Keratinocyte (primary cell): ENCODE measurements around the gene TMEM61. TPM values are rescaled to one million over a fixed set of nuclear protein-coding genes. Genes with fewer than 3 reads are reported as not detected.

Experiments
- DNase-seq: peaks from one replicate; pipeline ENCODE4 v3.0.0-alpha.2; 2011; ENCODE audit warnings: low read depth, missing footprints, low spot score
- FAIRE-seq: peaks from 2 replicates; lab custom pipeline; 2011; peaks lifted over from hg19 to GRCh38; lab: Jason Lieb, UNC
- H2AFZ ChIP-seq: 2 replicates; pipeline ENCODE4 v1.6.0; 2012; ENCODE audit warnings: low read length, control low read depth, inconsistent platforms; ENCODE audit not compliant: control insufficient read depth
- H3K27ac ChIP-seq: 2 replicates; pipeline ENCODE4 v1.5.1; 2011; ENCODE audit warnings: low read length; ENCODE audit not compliant: control insufficient read depth, insufficient read depth
- H3K27me3 ChIP-seq: 3 replicates; pipeline ENCODE4 v1.6.0; 2011; ENCODE audit warnings: low read length; ENCODE audit not compliant: control insufficient read depth, insufficient read depth; ENCODE audit errors: extremely low read depth
- H3K36me3 ChIP-seq, 2 experiments: 2 replicates in 1 of 2; 3 replicates in 1 of 2; pipeline ENCODE4 v1.5.1; 2011; ENCODE audit warnings: low read length in 2 of 2, mild to moderate bottlenecking in 1 of 2; ENCODE audit not compliant: control insufficient read depth in 2 of 2, insufficient read depth in 2 of 2; ENCODE audit errors: extremely low read depth in 1 of 2
- H3K4me1 ChIP-seq: 3 replicates; pipeline ENCODE4 v1.5.1; 2011; ENCODE audit warnings: low read length; ENCODE audit not compliant: control insufficient read depth, insufficient read depth; ENCODE audit errors: extremely low read depth
- H3K4me2 ChIP-seq: 3 replicates; pipeline ENCODE4 v1.6.0; 2011; ENCODE audit warnings: low read depth, low read length; ENCODE audit not compliant: control insufficient read depth, insufficient read depth; ENCODE audit errors: extremely low read depth
- H3K4me3 ChIP-seq, 3 experiments: fragments of 200-600 bp in 1 of 3; sonication (generic) in 1 of 3; 2 replicates in 2 of 3; 3 replicates in 1 of 3; pipeline ENCODE4 v1.5.1; 2011 to 2016; ENCODE audit warnings: low read length in 3 of 3, mild to moderate bottlenecking in 3 of 3, control low read depth in 2 of 3, inconsistent platforms in 1 of 3, low read depth in 1 of 3, mixed read lengths in 1 of 3, mixed run types in 1 of 3, moderate library complexity in 1 of 3; ENCODE audit not compliant: control insufficient read depth in 2 of 3, insufficient read depth in 2 of 3; ENCODE audit errors: extremely low read depth in 1 of 3
- H3K79me2 ChIP-seq: 2 replicates; pipeline ENCODE4 v1.6.0; 2012; ENCODE audit warnings: low read length; ENCODE audit not compliant: control insufficient read depth, insufficient read depth
- H3K9ac ChIP-seq: 3 replicates; pipeline ENCODE4 v1.6.0; 2011; ENCODE audit warnings: low read length; ENCODE audit not compliant: control insufficient read depth, insufficient read depth; ENCODE audit errors: extremely low read depth
- H3K9me1 ChIP-seq: 3 replicates; pipeline ENCODE4 v1.6.0; 2011; ENCODE audit warnings: low read length; ENCODE audit not compliant: control insufficient read depth, insufficient read depth; ENCODE audit errors: extremely low read depth
- H3K9me3 ChIP-seq: 2 replicates; pipeline ENCODE4 v1.5.1; 2012; ENCODE audit warnings: low read depth, low read length; ENCODE audit not compliant: control insufficient read depth
- H4K20me1 ChIP-seq: 3 replicates; pipeline ENCODE4 v1.6.0; 2011; ENCODE audit warnings: low read length; ENCODE audit not compliant: control insufficient read depth, insufficient read depth; ENCODE audit errors: extremely low read depth
- EZH2 ChIP-seq: IDR thresholded peaks from one replicate; pipeline ENCODE4 v1.6.1; 2012; ENCODE audit warnings: inconsistent platforms, mild to moderate bottlenecking, low read length, moderate library complexity
- dilution Hi-C: fragments of 300-500 bp; cut with MboI; formaldehyde crosslinking; loops from one replicate; pipeline ENCODE4 v1.7.0; 2020; ENCODE audit warnings: low sequenced_read_pairs; ENCODE audit not compliant: extremely low pct_ligation_motif_present
- polyA plus RNA-seq, 5 experiments: library from polyadenylated mRNA; depleted of rRNA in 3 of 5; stranded (reverse) in 3 of 5; stranded (forward) in 1 of 5; unstranded in 1 of 5; fragments of >200 nt; gene quantifications; 1 replicate in 1 of 5; 2 replicates in 3 of 5; 3 replicates in 1 of 5; pipeline versions ENCODE4 v1.2.1 to v1.2.3, GENCODE V29; 2011 to 2012; ENCODE audit warnings: missing spikeins in 2 of 5, low read depth in 1 of 5, low replicate concordance in 1 of 5
- TF ChIP-seq, protein P1 (sequence below), 3 experiments: IDR thresholded peaks in 1 of 3; conservative IDR thresholded peaks in 1 of 3; optimal IDR thresholded peaks in 1 of 3; 2 replicates in 2 of 3; 3 replicates in 1 of 3; pipeline versions ENCODE3 to v1.5.1; 2011; ENCODE audit warnings: low read length in 3 of 3, mild to moderate bottlenecking in 3 of 3, moderate library complexity in 2 of 3, control low read depth in 1 of 3, inconsistent platforms in 1 of 3; ENCODE audit not compliant: insufficient read depth in 2 of 3; ENCODE audit errors: extremely low read depth in 1 of 3

The TMEM61 gene
- polyA plus RNA-seq, 1 donor (not counting 4 experiments of a cell fraction or from before 2014, with no cell fraction given) = 1.0 TPM

DNA sequence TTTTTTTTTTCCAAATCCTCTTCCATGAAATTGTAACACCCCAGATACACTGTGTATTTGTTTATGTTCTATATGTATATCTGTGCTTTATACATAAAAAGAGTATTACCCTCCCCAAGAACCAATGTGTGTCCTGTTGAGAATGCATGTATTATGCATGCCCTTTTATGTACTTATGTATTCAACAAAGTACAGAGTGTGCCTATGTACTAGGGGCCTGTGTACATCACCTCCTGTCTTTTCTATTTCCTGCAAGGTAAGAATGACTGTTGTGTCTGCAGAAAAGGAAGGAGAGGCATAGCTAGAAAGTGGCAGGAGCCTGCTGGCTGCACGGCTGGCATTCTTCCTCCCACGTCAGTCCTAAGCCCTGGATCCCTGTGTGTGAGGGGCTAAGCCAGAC, 7.0 kb downstream of the TMEM61 start:
- Histone ChIP-seq H3K9ac (no peak overlapping the region), H3K27ac (no peak overlapping the region), H3K4me1 (no peaks in the 10 kb centered on the region), H3K36me3 (no peaks in the 10 kb centered on the region), H3K4me3 (no peak overlapping the region), H3K79me2 (no peaks in the 10 kb centered on the region), H2AFZ (no peak overlapping the region), H3K9me3 (no peaks in the 10 kb centered on the region), H3K4me2 (no peak overlapping the region), H3K27me3 (no peaks in the 10 kb centered on the region), H3K9me1 (no peaks in the 10 kb centered on the region), H4K20me1 (no peaks in the 10 kb centered on the region)
- no peak for TF ChIP-seq EZH2
- TF ChIP-seq, protein P1, sequence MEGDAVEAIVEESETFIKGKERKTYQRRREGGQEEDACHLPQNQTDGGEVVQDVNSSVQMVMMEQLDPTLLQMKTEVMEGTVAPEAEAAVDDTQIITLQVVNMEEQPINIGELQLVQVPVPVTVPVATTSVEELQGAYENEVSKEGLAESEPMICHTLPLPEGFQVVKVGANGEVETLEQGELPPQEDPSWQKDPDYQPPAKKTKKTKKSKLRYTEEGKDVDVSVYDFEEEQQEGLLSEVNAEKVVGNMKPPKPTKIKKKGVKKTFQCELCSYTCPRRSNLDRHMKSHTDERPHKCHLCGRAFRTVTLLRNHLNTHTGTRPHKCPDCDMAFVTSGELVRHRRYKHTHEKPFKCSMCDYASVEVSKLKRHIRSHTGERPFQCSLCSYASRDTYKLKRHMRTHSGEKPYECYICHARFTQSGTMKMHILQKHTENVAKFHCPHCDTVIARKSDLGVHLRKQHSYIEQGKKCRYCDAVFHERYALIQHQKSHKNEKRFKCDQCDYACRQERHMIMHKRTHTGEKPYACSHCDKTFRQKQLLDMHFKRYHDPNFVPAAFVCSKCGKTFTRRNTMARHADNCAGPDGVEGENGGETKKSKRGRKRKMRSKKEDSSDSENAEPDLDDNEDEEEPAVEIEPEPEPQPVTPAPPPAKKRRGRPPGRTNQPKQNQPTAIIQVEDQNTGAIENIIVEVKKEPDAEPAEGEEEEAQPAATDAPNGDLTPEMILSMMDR (optimal IDR thresholded peaks at IDR 0.05 in 1 of 3, IDR thresholded peaks at IDR 0.05 in 1 of 3, conservative IDR thresholded peaks at IDR 0.05 in 1 of 3; ENCODE audit: extremely low read depth in 1 of 3, insufficient read depth in 2 of 3, low read length in 3 of 3) = no peak
- dilution Hi-C loops = no loop called here
- no peak for DNase-seq
- no peak for FAIRE-seq

DNA sequence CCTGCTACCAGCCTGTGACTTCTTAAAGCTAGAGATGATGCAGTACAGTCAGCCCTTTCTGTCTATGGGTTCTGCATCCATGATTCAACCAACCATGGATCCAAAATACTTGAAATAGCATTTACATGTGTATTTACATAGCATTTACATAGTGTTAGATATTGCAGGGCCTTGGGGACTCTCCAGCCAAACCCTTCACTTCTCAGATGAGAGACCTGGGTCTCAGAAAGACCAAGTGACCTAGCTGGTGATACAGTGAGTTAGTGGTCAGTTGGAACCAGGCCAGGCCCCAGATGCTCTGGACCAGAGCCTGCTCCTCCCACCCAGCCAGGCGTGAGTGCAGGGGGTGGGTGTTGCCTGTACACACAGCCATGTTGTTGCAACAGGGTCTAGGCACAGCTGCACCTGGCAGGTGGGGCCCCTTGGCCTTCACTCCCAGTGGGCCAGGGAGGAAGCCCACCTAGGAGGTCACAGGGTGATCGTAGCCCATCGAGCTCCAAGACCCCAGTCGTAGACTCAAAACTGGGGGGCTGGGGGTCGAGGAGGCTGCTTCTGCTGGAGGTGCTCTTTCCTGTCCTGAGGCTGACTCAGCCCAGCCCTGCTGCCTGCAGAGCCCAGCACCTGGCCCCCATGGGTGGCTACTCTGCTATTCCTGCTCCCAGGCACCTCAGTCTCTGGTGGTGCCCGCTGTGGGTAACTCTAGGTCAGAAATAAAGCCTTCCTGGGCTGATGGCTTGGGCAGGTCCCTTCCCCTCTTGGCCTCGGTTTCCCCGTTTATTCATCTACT, 7.7 kb downstream of the TMEM61 start:
- no peak overlapping the region for H2AFZ ChIP-seq
- dilution Hi-C loops = no loop called here
- no peaks in the 10 kb centered on the region for H4K20me1 ChIP-seq
- H3K4me2 ChIP-seq = no peak overlapping the region
- no peaks in the 10 kb centered on the region for H3K9me1 ChIP-seq
- no peaks in the 10 kb centered on the region for H3K79me2 ChIP-seq
- no peaks in the 10 kb centered on the region for H3K27me3 ChIP-seq
- H3K9ac ChIP-seq = no peak overlapping the region
- H3K36me3 ChIP-seq = no peaks in the 10 kb centered on the region
- DNase-seq = no peak
- H3K9me3 ChIP-seq = no peaks in the 10 kb centered on the region
- TF ChIP-seq, protein P1 (optimal IDR thresholded peaks at IDR 0.05 in 1 of 3, IDR thresholded peaks at IDR 0.05 in 1 of 3, conservative IDR thresholded peaks at IDR 0.05 in 1 of 3; ENCODE audit: extremely low read depth in 1 of 3, insufficient read depth in 2 of 3, low read length in 3 of 3) = no peak
- TF ChIP-seq EZH2 = no peak
- no peaks in the 10 kb centered on the region for H3K4me1 ChIP-seq
- no peak overlapping the region for H3K4me3 ChIP-seq
- no peak for FAIRE-seq
- H3K27ac ChIP-seq = no peak overlapping the region
